IMR-90 (cell line): ENCODE measurements around the gene UBE2B. TPM values are rescaled to one million over a fixed set of nuclear protein-coding genes. Genes with fewer than 3 reads are reported as not detected.

Source experiments
- ATAC-seq: fragments of 200-7000 bp; cut with Tn5 transposase; 2 replicates; pipeline ENCODE4 v1.9.1; 2020; ENCODE audit warnings: low read depth, mild to moderate bottlenecking, moderate library complexity
- BruUV-seq: library from RNA; stranded (reverse); fragments of 400-500 nt; replicated peaks from 2 replicates; lab custom pipeline; 2021; lab: Mats Ljungman, UMichigan
- CTCF ChIA-PET: fragments of 300-600 bp; formaldehyde crosslinking; extraction: SDS; loops from one replicate; lab custom pipeline; 2021; ENCODE audit warnings: antibody characterized with exemption; lab: Yijun Ruan, JAX
- POLR2A ChIA-PET: fragments of 300-600 bp; sonication (Branson Sonifier 250); formaldehyde crosslinking; loops from one replicate; lab custom pipeline; 2022; ENCODE audit warnings: antibody characterized with exemption; ENCODE audit not compliant: unreplicated experiment; lab: Charles Lee
- DNase-seq: peaks from one replicate; pipeline ENCODE4 v3.0.0; 2013
- H2AFZ ChIP-seq: replicated peaks from 2 replicates; pipeline ENCODE3; 2013; ENCODE audit warnings: low read length, mild to moderate bottlenecking; ENCODE audit not compliant: poor library complexity
- H2AK5ac ChIP-seq: 2 replicates; pipeline ENCODE4 v1.6.1; 2013; ENCODE audit warnings: low read depth, low read length, inconsistent platforms
- H2AK9ac ChIP-seq: replicated peaks from 2 replicates; pipeline ENCODE3; 2013; ENCODE audit warnings: mild to moderate bottlenecking, low read depth, low read length, moderate library complexity; ENCODE audit not compliant: poor library complexity
- H2BK120ac ChIP-seq: 2 replicates; pipeline ENCODE4 v1.6.1; 2013; ENCODE audit warnings: low read depth, low read length, inconsistent platforms
- H2BK15ac ChIP-seq: 3 replicates; pipeline ENCODE4 v1.6.1; 2013; ENCODE audit warnings: low read depth, low read length, inconsistent platforms
- H2BK20ac ChIP-seq: 2 replicates; pipeline ENCODE4 v1.6.1; 2013; ENCODE audit warnings: low read depth, mild to moderate bottlenecking, inconsistent platforms, low read length, moderate library complexity
- H2BK5ac ChIP-seq: 2 replicates; pipeline ENCODE4 v1.6.1; 2013; ENCODE audit warnings: mild to moderate bottlenecking, low read depth, low read length, inconsistent platforms; ENCODE audit not compliant: poor library complexity, severe bottlenecking
- H3K14ac ChIP-seq: replicated peaks from 2 replicates; pipeline ENCODE4 v1.6.1; 2013; ENCODE audit warnings: low read depth, low read length, inconsistent platforms
- H3K18ac ChIP-seq: 2 replicates; pipeline ENCODE4 v1.6.1; 2013; ENCODE audit warnings: low read depth, low read length, control low read depth
- H3K23ac ChIP-seq: 2 replicates; pipeline ENCODE4 v1.6.1; 2013; ENCODE audit warnings: low read depth, low read length, inconsistent platforms
- H3K27ac ChIP-seq: 2 replicates; pipeline ENCODE4 v1.5.1; 2013; ENCODE audit warnings: mild to moderate bottlenecking, control low read depth, low read length; ENCODE audit not compliant: insufficient read depth
- H3K27me3 ChIP-seq: 2 replicates; pipeline ENCODE4 v1.6.1; 2013; ENCODE audit warnings: low read length; ENCODE audit not compliant: control insufficient read depth, insufficient read depth
- H3K36me3 ChIP-seq: 2 replicates; pipeline ENCODE4 v1.6.1; 2013; ENCODE audit warnings: low read length, mixed read lengths; ENCODE audit not compliant: control insufficient read depth, insufficient read depth
- H3K4ac ChIP-seq: 2 replicates; pipeline ENCODE4 v1.6.1; 2013; ENCODE audit warnings: low read depth, low read length, inconsistent platforms
- H3K4me1 ChIP-seq: 2 replicates; pipeline ENCODE4 v1.6.1; 2013; ENCODE audit warnings: low read length, mixed read lengths; ENCODE audit not compliant: control insufficient read depth, insufficient read depth
- H3K4me2 ChIP-seq: 2 replicates; pipeline ENCODE4 v1.6.1; 2013; ENCODE audit warnings: low read depth, mild to moderate bottlenecking, control low read depth, low read length, moderate library complexity
- H3K4me3 ChIP-seq: 2 replicates; pipeline ENCODE4 v1.5.1; 2013; ENCODE audit warnings: low read depth, mild to moderate bottlenecking, control low read depth, low read length, moderate library complexity; ENCODE audit not compliant: insufficient read depth
- H3K56ac ChIP-seq: 2 replicates; pipeline ENCODE4 v1.6.1; 2013; ENCODE audit warnings: low read length, inconsistent platforms; ENCODE audit not compliant: insufficient read depth; ENCODE audit errors: extremely low read depth
- H3K79me1 ChIP-seq, 2 experiments: 2 replicates each; pipeline ENCODE4 v1.6.1; 2013; ENCODE audit warnings: low read length in 2 of 2, inconsistent platforms in 1 of 2, low read depth in 1 of 2
- H3K9ac ChIP-seq: 2 replicates; pipeline ENCODE4 v1.6.1; 2013; ENCODE audit warnings: low read depth, low read length, control low read depth
- H3K9me1 ChIP-seq: 2 replicates; pipeline ENCODE4 v1.6.1; 2013; ENCODE audit warnings: low read length, inconsistent platforms; ENCODE audit not compliant: insufficient read depth
- H3K9me3 ChIP-seq: 2 replicates; pipeline ENCODE4 v1.6.1; 2013; ENCODE audit warnings: low read length; ENCODE audit not compliant: control insufficient read depth, insufficient read depth
- H4K20me1 ChIP-seq: 2 replicates; pipeline ENCODE4 v1.6.1; 2013; ENCODE audit warnings: low read length, inconsistent platforms; ENCODE audit not compliant: insufficient read depth
- H4K5ac ChIP-seq: 2 replicates; pipeline ENCODE4 v1.6.1; 2013; ENCODE audit warnings: mild to moderate bottlenecking, low read depth, low read length, control low read depth
- H4K8ac ChIP-seq, 2 experiments: 2 replicates each; pipeline ENCODE4 v1.6.1; 2013; ENCODE audit warnings: low read depth in 2 of 2, low read length in 2 of 2, control low read depth in 1 of 2, inconsistent platforms in 1 of 2
- H4K91ac ChIP-seq: 2 replicates; pipeline ENCODE4 v1.6.1; 2013; ENCODE audit warnings: low read depth, low read length, inconsistent platforms; ENCODE audit not compliant: insufficient read depth
- BHLHE40 ChIP-seq: fragments of 150-350 bp; IDR thresholded peaks from 2 replicates; pipeline ENCODE4 v1.6.1; 2016; ENCODE audit warnings: mild to moderate bottlenecking, low read depth, low read length
- CEBPB ChIP-seq: IDR thresholded peaks from 2 replicates; pipeline ENCODE4 v1.6.1; 2012; ENCODE audit warnings: low read depth, low read length, improper control_type of control experiment
- CTCF ChIP-seq: conservative IDR thresholded peaks from 2 replicates; pipeline ENCODE4 v1.5.1; 2012; ENCODE audit warnings: mild to moderate bottlenecking, low read depth, low read length, improper control_type of control experiment
- ELK1 ChIP-seq: fragments of 150-350 bp; IDR thresholded peaks from 2 replicates; pipeline ENCODE4 v1.6.1; 2016; ENCODE audit warnings: low read depth, mild to moderate bottlenecking, low read length, moderate library complexity, borderline replicate concordance
- MAFK ChIP-seq: IDR thresholded peaks from 2 replicates; pipeline ENCODE4 v1.6.1; 2012; ENCODE audit warnings: low read depth, low read length, improper control_type of control experiment
- RAD21 ChIP-seq: IDR thresholded peaks from 2 replicates; pipeline ENCODE4 v1.6.1; 2012; ENCODE audit warnings: low read length, improper control_type of control experiment
- RFX5 ChIP-seq: IDR thresholded peaks from 2 replicates; pipeline ENCODE4 v1.8.0; 2012; ENCODE audit warnings: low read depth, mild to moderate bottlenecking, low read length, moderate library complexity
- WGBS, 2 experiments: methylation state at CpG; one replicate each; pipeline versions ENCODE4 v1.1.5 to v1.1.7; 2013; ENCODE audit warnings: missing lambda C conversion rate in 2 of 2; ENCODE audit not compliant: insufficient read length in 1 of 2; ENCODE audit errors: extremely low coverage in 2 of 2; 5-methylcytosine and 5-hydroxymethylcytosine counted together
- dilution Hi-C: fragments of 300-500 bp; cut with HindIII; formaldehyde crosslinking; loops from one replicate; pipeline ENCODE4 v1.14.3; 2018; ENCODE audit warnings: low sequenced_read_pairs; ENCODE audit not compliant: unreplicated experiment
- in situ Hi-C: fragments of 300-500 bp; cut with MboI; formaldehyde crosslinking; loops from 3 replicates; pipeline ENCODE4 v1.14.3; 2019; ENCODE audit warnings: low sequenced_read_pairs, inconsistent platforms, mixed read lengths
- intact Hi-C: fragments of 100-400 bp; cut with micrococcal nuclease; formaldehyde crosslinking; loops from 2 replicates; pipeline ENCODE4 v1.10.0; 2022
- polyA plus RNA-seq, 3 experiments: library from polyadenylated mRNA; depleted of rRNA; stranded (reverse); fragments of >200 nt; gene quantifications; 2 replicates each; pipeline ENCODE4 v1.2.3, GENCODE V29; 2012; ENCODE audit warnings: low replicate concordance in 1 of 3
- total RNA-seq: library from RNA; depleted of rRNA; stranded (reverse); fragments of >200 nt; gene quantifications from 2 replicates; pipeline ENCODE4 v1.2.3, GENCODE V29; 2012
- TF ChIP-seq, protein P1 (sequence below): fragments of 150-350 bp; IDR thresholded peaks from 2 replicates; pipeline ENCODE4 v1.6.1; 2017; ENCODE audit warnings: mild to moderate bottlenecking, antibody characterized with exemption, low read length, low read depth

The UBE2B gene
- total and polyA plus RNA-seq, 2 of the 4 experiments (the other 2 are of a cell fraction): 6.3 to 46.0 TPM

DNA sequence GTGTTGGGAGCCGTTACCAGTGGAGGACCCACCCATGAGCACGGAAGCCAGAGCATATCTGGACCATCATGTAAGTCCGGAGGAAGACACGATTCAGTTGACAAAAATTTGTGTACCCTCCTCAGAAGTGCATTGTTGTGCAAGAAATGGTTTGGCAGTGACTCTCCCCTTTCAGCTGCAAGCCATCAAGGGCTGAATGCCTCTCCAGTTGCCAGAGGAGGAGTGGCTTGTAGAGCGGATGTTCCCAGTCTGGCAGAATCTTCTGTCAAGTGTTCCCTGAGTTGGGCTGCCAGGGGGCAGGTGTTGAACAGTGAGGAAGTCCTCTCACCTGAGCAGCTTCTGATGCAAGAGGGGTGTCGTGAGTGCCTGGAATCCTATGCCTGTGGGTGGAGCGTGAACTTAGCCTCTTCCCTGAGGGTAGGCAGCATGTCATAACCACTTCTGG is 67.9 kb downstream of the UBE2B start (continued):
- TF ChIP-seq BHLHE40: peak; percentile 25; the same call in 1 of the 2 replicates
- no peak for TF ChIP-seq RFX5

DNA sequence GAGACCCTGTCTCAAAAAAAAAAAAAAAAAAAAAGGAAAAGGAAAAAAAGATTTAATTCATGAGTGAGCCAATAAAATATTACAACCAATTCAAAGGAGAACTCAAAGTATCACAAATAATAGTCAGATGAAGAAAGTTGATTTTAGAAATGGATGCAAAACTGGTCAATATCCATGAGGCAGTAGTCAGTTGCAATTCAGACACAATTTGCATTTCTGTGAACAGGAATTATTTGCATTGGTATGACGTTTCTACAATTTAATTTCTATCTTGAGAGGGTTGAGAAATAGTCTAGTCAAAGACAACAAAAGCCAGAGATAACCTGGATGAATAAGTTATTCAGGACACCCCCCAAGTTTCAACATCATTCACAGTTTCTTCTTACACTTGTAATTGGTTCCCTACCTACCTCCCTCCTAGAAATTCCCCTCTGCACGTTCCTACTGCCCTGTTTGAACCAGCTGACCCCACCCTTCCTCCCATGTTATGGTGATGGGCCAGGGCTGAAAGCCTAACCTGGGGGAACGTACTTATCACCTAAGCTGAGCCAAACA is 68.9 kb downstream of the UBE2B start:
- Histone ChIP-seq H4K8ac (peak overlapping the region in 1 of 2 experiments; percentile 12; a peak in 2 of 4 replicates), H4K5ac (no peak overlapping the region), H3K18ac (no peak overlapping the region), H3K56ac (no peak overlapping the region), H4K91ac (peak overlapping the region; percentile 72), H2BK15ac (peak overlapping the region; percentile 82; the same call in 2 of the 3 replicates), H3K27ac (no peak overlapping the region), H3K9me1 (peaks cover 27% of the 10 kb centered on the region), H3K36me3 (no peaks in the 10 kb centered on the region), H2AK5ac (peak overlapping the region; percentile 87), H3K4me3 (no peak overlapping the region), H2AFZ (no peak overlapping the region), H3K4me2 (no peak overlapping the region), H3K27me3 (no peaks in the 10 kb centered on the region), H2BK5ac (peak overlapping the region; percentile 49), H3K79me1 (peaks cover 0 to 18% of the 10 kb centered on the region in 2 experiments; a peak in 2 of 4 replicates), H3K4me1 (peaks cover 30% of the 10 kb centered on the region), H3K4ac (peak overlapping the region; percentile 30; the same call in 1 of the 2 replicates), H3K23ac (no peak overlapping the region), H2AK9ac (peak overlapping the region; percentile 3), H4K20me1 (no peaks in the 10 kb centered on the region), H2BK20ac (peak overlapping the region; percentile 41; the same call in 1 of the 2 replicates), H2BK120ac (peak overlapping the region; percentile 72; the same call in 1 of the 2 replicates), H3K9ac (no peak overlapping the region), H3K9me3 (peaks cover 3% of the 10 kb centered on the region), H3K14ac (no peak overlapping the region)
- dilution Hi-C loops: no loop called here
- WGBS, 2 experiments: no CpG with 5 or more reads among the region's 3 CpGs
- no TSS peak for BruUV-seq
- TF ChIP-seq, protein P1, sequence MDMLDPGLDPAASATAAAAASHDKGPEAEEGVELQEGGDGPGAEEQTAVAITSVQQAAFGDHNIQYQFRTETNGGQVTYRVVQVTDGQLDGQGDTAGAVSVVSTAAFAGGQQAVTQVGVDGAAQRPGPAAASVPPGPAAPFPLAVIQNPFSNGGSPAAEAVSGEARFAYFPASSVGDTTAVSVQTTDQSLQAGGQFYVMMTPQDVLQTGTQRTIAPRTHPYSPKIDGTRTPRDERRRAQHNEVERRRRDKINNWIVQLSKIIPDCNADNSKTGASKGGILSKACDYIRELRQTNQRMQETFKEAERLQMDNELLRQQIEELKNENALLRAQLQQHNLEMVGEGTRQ: no peak
- no peak for TF ChIP-seq CTCF
- TF ChIP-seq BHLHE40: no peak
- no peak for TF ChIP-seq MAFK
- no peak for TF ChIP-seq RAD21
- no peak for TF ChIP-seq CEBPB
- TF ChIP-seq ELK1: no peak
- TF ChIP-seq RFX5: no peak
- in situ Hi-C loops: no loop called here
- POLR2A ChIA-PET: no interaction called here
- DNase-seq (no peak), ATAC-seq (no peak)
- intact Hi-C loops: no loop called here
- CTCF ChIA-PET: interaction anchor here (0.6 kb wide), 1 partner anchor 13 kb away, joined by 5 read pairs; no protein-coding TSS in a partner anchor
